GM10847 (cell line): Measurements from ENCODE around the gene CATSPERD.
A peak's percentile ranks its signal among the peaks of the same experiment; 100 is the strongest.

Experiments
- POLR2A ChIP-seq: IDR thresholded peaks from 2 replicates; pipeline ENCODE4 v1.6.1; 2011; ENCODE audit not compliant: insufficient read length; ENCODE audit errors: extremely low read depth

Gene CATSPERD

GRCh38 chr19:5782322-5782721 lies 61.9 kb downstream of the CATSPERD start:
- TF ChIP-seq POLR2A: no peak

GRCh38 chr19:5782945-5783919 lies 62.8 kb downstream of the CATSPERD start:
- no peak for TF ChIP-seq POLR2A

- no peak for TF ChIP-seq POLR2A
These were observed 64.2 kb downstream of the CATSPERD start, which contains the start of gene PRR22 for GRCh38 chr19:5784581-5785147. Gene PRR22, minus strand, starts transcription at chr19:5784746. Its CDS starts 86 bp downstream, at chr19:5784660.

GRCh38 chr19:5785423-5785822 lies 65.0 kb downstream of the CATSPERD start:
- no peak for TF ChIP-seq POLR2A

- no peak for TF ChIP-seq POLR2A
These were observed 66.4 kb downstream of the CATSPERD start for GRCh38 chr19:5786593-5787408.

GRCh38 chr19:5787409-5788182 lies 67.2 kb downstream of the CATSPERD start:
- TF ChIP-seq POLR2A: no peak

GRCh38 chr19:5788422-5788821 lies 68.0 kb downstream of the CATSPERD start:
- TF ChIP-seq POLR2A: no peak

- no peak for TF ChIP-seq POLR2A
These were observed 68.9 kb downstream of the CATSPERD start for GRCh38 chr19:5789351-5789761.

- TF ChIP-seq POLR2A: no peak
These were observed 69.6 kb downstream of the CATSPERD start for GRCh38 chr19:5789886-5790558.

- peak; percentile 71 for TF ChIP-seq POLR2A
These were observed 70.4 kb downstream of the CATSPERD start, which contains the start of gene DUS3L for GRCh38 chr19:5790559-5791520. Gene DUS3L, minus strand, starts transcription at chr19:5791163. Its CDS starts 22 bp downstream, at chr19:5791141.

- TF ChIP-seq POLR2A: no peak
These were observed 71.8 kb downstream of the CATSPERD start for GRCh38 chr19:5792224-5792623.

GRCh38 chr19:5793188-5793587 lies 72.8 kb downstream of the CATSPERD start:
- no peak for TF ChIP-seq POLR2A

GRCh38 chr19:5795382-5795919 lies 75.0 kb downstream of the CATSPERD start:
- no peak for TF ChIP-seq POLR2A

GRCh38 chr19:5798244-5798643 lies 77.8 kb downstream of the CATSPERD start:
- no peak for TF ChIP-seq POLR2A
